Fibroblast of pulmonary artery (primary cell): ENCODE results near the gene RIMBP2.

ENCODE experiments used
- DNase-seq: peaks from one replicate; pipeline ENCODE4 v3.0.0-alpha.2; 2010; ENCODE audit warnings: low read depth
- H3K4me3 ChIP-seq: replicated peaks from 2 replicates; pipeline ENCODE4 v1.5.1; 2011; ENCODE audit warnings: low read depth, mild to moderate bottlenecking, control low read depth, low read length, moderate library complexity
- TF ChIP-seq, protein P1 (sequence below): IDR thresholded peaks from 2 replicates; pipeline ENCODE4 v1.5.1; 2011; ENCODE audit warnings: mild to moderate bottlenecking, control low read depth, low read length, inconsistent platforms; ENCODE audit errors: missing control alignments

RIMBP2 gene

DNA sequence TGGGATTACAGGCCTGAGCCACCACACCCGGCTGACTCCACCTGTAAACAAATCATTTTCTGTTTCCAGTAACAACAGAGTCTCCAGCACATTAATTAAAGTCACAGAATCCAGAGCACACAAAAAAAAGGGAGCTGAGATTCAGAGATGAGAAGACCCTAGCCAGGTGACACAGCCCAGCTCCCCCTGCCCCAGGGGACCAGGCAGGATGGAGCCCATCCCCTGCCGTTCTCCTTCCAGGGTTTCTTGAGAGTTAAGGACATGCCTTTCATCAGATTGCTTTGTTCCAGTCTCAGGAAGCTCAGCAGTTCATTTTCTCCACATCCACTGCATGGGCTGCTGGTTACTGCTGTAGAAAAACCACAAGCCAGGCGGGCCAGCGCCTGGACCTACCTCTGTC lies 81.2 kb downstream of the RIMBP2 start:
- TF ChIP-seq, protein P1, sequence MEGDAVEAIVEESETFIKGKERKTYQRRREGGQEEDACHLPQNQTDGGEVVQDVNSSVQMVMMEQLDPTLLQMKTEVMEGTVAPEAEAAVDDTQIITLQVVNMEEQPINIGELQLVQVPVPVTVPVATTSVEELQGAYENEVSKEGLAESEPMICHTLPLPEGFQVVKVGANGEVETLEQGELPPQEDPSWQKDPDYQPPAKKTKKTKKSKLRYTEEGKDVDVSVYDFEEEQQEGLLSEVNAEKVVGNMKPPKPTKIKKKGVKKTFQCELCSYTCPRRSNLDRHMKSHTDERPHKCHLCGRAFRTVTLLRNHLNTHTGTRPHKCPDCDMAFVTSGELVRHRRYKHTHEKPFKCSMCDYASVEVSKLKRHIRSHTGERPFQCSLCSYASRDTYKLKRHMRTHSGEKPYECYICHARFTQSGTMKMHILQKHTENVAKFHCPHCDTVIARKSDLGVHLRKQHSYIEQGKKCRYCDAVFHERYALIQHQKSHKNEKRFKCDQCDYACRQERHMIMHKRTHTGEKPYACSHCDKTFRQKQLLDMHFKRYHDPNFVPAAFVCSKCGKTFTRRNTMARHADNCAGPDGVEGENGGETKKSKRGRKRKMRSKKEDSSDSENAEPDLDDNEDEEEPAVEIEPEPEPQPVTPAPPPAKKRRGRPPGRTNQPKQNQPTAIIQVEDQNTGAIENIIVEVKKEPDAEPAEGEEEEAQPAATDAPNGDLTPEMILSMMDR, result no peak
- DNase-seq, result no peak
- no peak overlapping the region for H3K4me3 ChIP-seq

DNA sequence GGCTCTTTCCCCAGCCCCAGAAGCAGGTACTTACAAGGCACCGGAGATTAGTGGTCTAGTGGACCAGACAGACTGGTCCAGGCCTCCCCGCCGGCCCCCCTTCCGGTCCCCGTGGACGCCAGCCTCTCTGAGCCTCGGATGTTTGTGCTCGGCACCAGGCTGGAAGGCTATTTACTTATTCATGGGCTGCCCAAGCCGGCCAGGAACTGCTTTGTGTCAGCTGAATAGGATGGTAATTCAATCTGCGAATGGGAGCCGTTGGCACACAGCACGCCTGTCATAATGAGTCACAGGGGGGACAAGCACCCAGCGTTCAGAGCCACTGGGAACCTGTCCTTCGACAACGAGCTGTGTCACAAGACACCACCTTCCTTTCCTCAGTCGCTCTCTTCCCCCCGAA lies 82.3 kb downstream of the RIMBP2 start:
- TF ChIP-seq, protein P1, result no peak
- H3K4me3 ChIP-seq, result no peak overlapping the region
- DNase-seq, result no peak

GRCh38 chr12:130632642-130633041 lies 83.5 kb downstream of the RIMBP2 start:
- TF ChIP-seq, protein P1, result no peak
- DNase-seq, result no peak
- no peak overlapping the region for H3K4me3 ChIP-seq

- TF ChIP-seq, protein P1, result no peak
- no peak overlapping the region for H3K4me3 ChIP-seq
- DNase-seq, result no peak
These were observed 87.8 kb downstream of the RIMBP2 start for GRCh38 chr12:130628304-130628703.

GRCh38 chr12:130627175-130627574 lies 88.9 kb downstream of the RIMBP2 start:
- TF ChIP-seq, protein P1, result no peak
- DNase-seq, result no peak
- H3K4me3 ChIP-seq, result no peak overlapping the region

- TF ChIP-seq, protein P1, result no peak
- no peak for DNase-seq
- H3K4me3 ChIP-seq, result no peak overlapping the region
These were observed 89.5 kb downstream of the RIMBP2 start for GRCh38 chr12:130626601-130627000.

- no peak overlapping the region for H3K4me3 ChIP-seq
- TF ChIP-seq, protein P1, result no peak
These were observed 90.9 kb downstream of the RIMBP2 start for GRCh38 chr12:130625201-130625600.

More at GRCh38 chr12:130625201-130625600, 90.9 kb downstream of the RIMBP2 start:
- no peak for DNase-seq
